ENCODE data around the gene TTN. TPM values are rescaled to one million over a fixed set of nuclear protein-coding genes. Genes with fewer than 3 reads are reported as not detected.

TTN gene
- total RNA-seq, 1 experiment from 2014 or later, result 0.13 TPM

- no peak for DNase-seq (ENCODE audit: low read depth, low spot score)
- in situ Hi-C loops (cut with HindIII; ENCODE audit: low pct_unique_long_range_greater_than_20kb, low sequenced_read_pairs), result no loop called here
- Histone ChIP-seq H3K36me3 (ENCODE audit: control insufficient read depth, insufficient read depth, low read length) (no peaks in the 10 kb centered on the region), H3K4me3 (ENCODE audit: low read depth in 2 of 2, low read length in 2 of 2) (no peak overlapping the region), H3K27me3 (ENCODE audit: control insufficient read depth, insufficient read depth, low read length) (peaks cover 12% of the 10 kb centered on the region), H3K4me1 (ENCODE audit: control insufficient read depth, insufficient read depth, low read length) (no peaks in the 10 kb centered on the region), H3K27ac (ENCODE audit: low read length) (no peak overlapping the region), H3K9me3 (ENCODE audit: control insufficient read depth, insufficient read depth, low read depth, low read length) (no peaks in the 10 kb centered on the region)
- TF ChIP-seq REST (IDR thresholded peaks at IDR 0.05; ENCODE audit: insufficient read depth in 1 of 2, low read depth in 2 of 2, low read length in 1 of 2), result no peak
- no peak for TF ChIP-seq SIN3A (IDR thresholded peaks at IDR 0.05; ENCODE audit: borderline replicate concordance, insufficient read depth, low read depth, low read length)
- TF ChIP-seq TCF7L2 (IDR thresholded peaks at IDR 0.05; ENCODE audit: low read depth, low read length), result no peak
- TF ChIP-seq CTCF (IDR thresholded peaks at IDR 0.05), result no peak
- TF ChIP-seq POLR2AphosphoS5 (IDR thresholded peaks at IDR 0.05; ENCODE audit: low read depth, low read length), result no peak
- POLR2A ChIA-PET, result no interaction called here
- CTCF ChIA-PET, result no interaction called here
- intact Hi-C loops (cut with micrococcal nuclease; ENCODE audit: unreplicated experiment), result no loop called here
- no TSS peak for BruUV-seq (replicated peaks)
- ATAC-seq, result no peak
Measured at GRCh38 chr2:178730049-178730448, 77.2 kb downstream of the TTN start.

GRCh38 chr2:178723786-178724346 lies 83.4 kb downstream of the TTN start:
- POLR2A ChIA-PET, result no interaction called here
- DNase-seq (ENCODE audit: low read depth, low spot score) (no peak), ATAC-seq (no peak)
- intact Hi-C loops (cut with micrococcal nuclease; ENCODE audit: unreplicated experiment), result no loop called here
- Histone ChIP-seq H3K27me3 (ENCODE audit: control insufficient read depth, insufficient read depth, low read length) (peaks cover 22% of the 10 kb centered on the region), H3K4me3 (ENCODE audit: low read depth in 2 of 2, low read length in 2 of 2) (no peak overlapping the region), H3K9me3 (ENCODE audit: control insufficient read depth, insufficient read depth, low read depth, low read length) (no peaks in the 10 kb centered on the region), H3K4me1 (ENCODE audit: control insufficient read depth, insufficient read depth, low read length) (no peaks in the 10 kb centered on the region), H3K36me3 (ENCODE audit: control insufficient read depth, insufficient read depth, low read length) (no peaks in the 10 kb centered on the region), H3K27ac (ENCODE audit: low read length) (no peak overlapping the region)
- in situ Hi-C loops (cut with HindIII; ENCODE audit: low pct_unique_long_range_greater_than_20kb, low sequenced_read_pairs), result no loop called here
- CTCF ChIA-PET, result no interaction called here
- no TSS peak for BruUV-seq (replicated peaks)
- TF ChIP-seq SIN3A (IDR thresholded peaks at IDR 0.05; ENCODE audit: borderline replicate concordance, insufficient read depth, low read depth, low read length) (no peak), REST (IDR thresholded peaks at IDR 0.05; ENCODE audit: insufficient read depth in 1 of 2, low read depth in 2 of 2, low read length in 1 of 2) (no peak), POLR2AphosphoS5 (IDR thresholded peaks at IDR 0.05; ENCODE audit: low read depth, low read length) (no peak), CTCF (IDR thresholded peaks at IDR 0.05) (no peak), TCF7L2 (IDR thresholded peaks at IDR 0.05; ENCODE audit: low read depth, low read length) (no peak)

Data from Panc1 (cell line).